Measurements from ENCODE around the gene DMRTA2. TPM values are rescaled to one million over a fixed set of nuclear protein-coding genes. Genes with fewer than 3 reads are reported as not detected.

The DMRTA2 gene
- total RNA-seq, 4 donors from 2014 or later = not detected

- H3K4me1 ChIP-seq = peaks cover 42 to 100% (median 87%) of the 10 kb centered on the region in 4 donors
- intact Hi-C loops (cut with DNase I) = no loop called here
- H3K9me3 ChIP-seq = no peaks in the 10 kb centered on the region
- H3K4me3 ChIP-seq = peak overlapping the region; percentile 41 to 52 (median 44)
- TF ChIP-seq POLR2AphosphoS5 (IDR thresholded peaks at IDR 0.05) (no peak), POLR2A (IDR thresholded peaks at IDR 0.05; ENCODE audit: low read depth) (no peak)
- no peaks in the 10 kb centered on the region for H3K36me3 ChIP-seq
- DNase-seq (ENCODE audit: extremely low spot score) = no peak
- peaks cover 0 to 100% (median 94%) of the 10 kb centered on the region in 4 donors for H3K27me3 ChIP-seq
- no peak overlapping the region for H3K27ac ChIP-seq (replicated peaks in 1 of 4)
- no CpG with 5 or more reads among the region's 21 CpGs for WGBS
Measured at GRCh38 chr1:50422675-50422945, 633 bp downstream of the DMRTA2 start.

- Histone ChIP-seq H3K9me3 (no peaks in the 10 kb centered on the region), H3K27ac (replicated peaks in 1 of 4) (no peak overlapping the region), H3K27me3 (peaks cover 0 to 100% (median 94%) of the 10 kb centered on the region in 4 donors), H3K36me3 (no peaks in the 10 kb centered on the region), H3K4me1 (peaks cover 48 to 100% (median 87%) of the 10 kb centered on the region in 4 donors), H3K4me3 (peak overlapping the region in 1 of 4 donors; percentile 41)
- DNase-seq (ENCODE audit: extremely low spot score) = no peak
- WGBS = 30% methylated on average over 26 of the region's 27 CpGs
- no peak for TF ChIP-seq POLR2A (IDR thresholded peaks at IDR 0.05; ENCODE audit: low read depth)
- TF ChIP-seq POLR2AphosphoS5 (IDR thresholded peaks at IDR 0.05) = no peak
- no peak for TF ChIP-seq EP300 (IDR thresholded peaks at IDR 0.05)
- no peak for TF ChIP-seq CTCF (IDR thresholded peaks at IDR 0.05)
- intact Hi-C loops (cut with DNase I) = no loop called here
Measured at GRCh38 chr1:50421768-50422674, 1.2 kb downstream of the DMRTA2 start.

- DNase-seq (ENCODE audit: extremely low spot score) = no peak
- intact Hi-C loops (cut with DNase I) = no loop called here
- Histone ChIP-seq H3K27me3 (peaks cover 0 to 100% (median 93%) of the 10 kb centered on the region in 4 donors), H3K4me1 (peaks cover 54 to 100% (median 87%) of the 10 kb centered on the region in 4 donors), H3K36me3 (no peaks in the 10 kb centered on the region), H3K27ac (replicated peaks in 1 of 4) (no peak overlapping the region), H3K4me3 (peak overlapping the region in 2 of 4 donors; percentile 5 to 9), H3K9me3 (no peaks in the 10 kb centered on the region)
- no peak for TF ChIP-seq CTCF (IDR thresholded peaks at IDR 0.05)
- TF ChIP-seq POLR2AphosphoS5 (IDR thresholded peaks at IDR 0.05) = no peak
- TF ChIP-seq POLR2A (IDR thresholded peaks at IDR 0.05; ENCODE audit: low read depth) = no peak
- no peak for TF ChIP-seq EP300 (IDR thresholded peaks at IDR 0.05)
- 5% methylated on average over 19 of the region's 38 CpGs for WGBS
Measured at GRCh38 chr1:50421366-50421748, 1.9 kb downstream of the DMRTA2 start.

GRCh38 chr1:50420689-50421365 is 2.4 kb downstream of the DMRTA2 start:
- no peak for DNase-seq (ENCODE audit: extremely low spot score)
- Histone ChIP-seq H3K27ac (replicated peaks in 1 of 4) (no peak overlapping the region), H3K27me3 (peaks cover 0 to 100% (median 93%) of the 10 kb centered on the region in 4 donors), H3K9me3 (no peaks in the 10 kb centered on the region), H3K4me1 (peaks cover 55 to 100% (median 88%) of the 10 kb centered on the region in 4 donors), H3K36me3 (no peaks in the 10 kb centered on the region), H3K4me3 (peak overlapping the region in 2 of 4 donors; percentile 5 to 9)
- intact Hi-C loops (cut with DNase I) = no loop called here
- WGBS = under 1% methylated on average over 22 of the region's 69 CpGs
- TF ChIP-seq POLR2A (IDR thresholded peaks at IDR 0.05; ENCODE audit: low read depth) (no peak), POLR2AphosphoS5 (IDR thresholded peaks at IDR 0.05) (no peak), CTCF (IDR thresholded peaks at IDR 0.05) (no peak), EP300 (IDR thresholded peaks at IDR 0.05) (no peak)

Measured in esophagus muscularis mucosa (tissue), 4 donors.